Measurements from ENCODE around the gene FNDC11.

Gene FNDC11

DNA sequence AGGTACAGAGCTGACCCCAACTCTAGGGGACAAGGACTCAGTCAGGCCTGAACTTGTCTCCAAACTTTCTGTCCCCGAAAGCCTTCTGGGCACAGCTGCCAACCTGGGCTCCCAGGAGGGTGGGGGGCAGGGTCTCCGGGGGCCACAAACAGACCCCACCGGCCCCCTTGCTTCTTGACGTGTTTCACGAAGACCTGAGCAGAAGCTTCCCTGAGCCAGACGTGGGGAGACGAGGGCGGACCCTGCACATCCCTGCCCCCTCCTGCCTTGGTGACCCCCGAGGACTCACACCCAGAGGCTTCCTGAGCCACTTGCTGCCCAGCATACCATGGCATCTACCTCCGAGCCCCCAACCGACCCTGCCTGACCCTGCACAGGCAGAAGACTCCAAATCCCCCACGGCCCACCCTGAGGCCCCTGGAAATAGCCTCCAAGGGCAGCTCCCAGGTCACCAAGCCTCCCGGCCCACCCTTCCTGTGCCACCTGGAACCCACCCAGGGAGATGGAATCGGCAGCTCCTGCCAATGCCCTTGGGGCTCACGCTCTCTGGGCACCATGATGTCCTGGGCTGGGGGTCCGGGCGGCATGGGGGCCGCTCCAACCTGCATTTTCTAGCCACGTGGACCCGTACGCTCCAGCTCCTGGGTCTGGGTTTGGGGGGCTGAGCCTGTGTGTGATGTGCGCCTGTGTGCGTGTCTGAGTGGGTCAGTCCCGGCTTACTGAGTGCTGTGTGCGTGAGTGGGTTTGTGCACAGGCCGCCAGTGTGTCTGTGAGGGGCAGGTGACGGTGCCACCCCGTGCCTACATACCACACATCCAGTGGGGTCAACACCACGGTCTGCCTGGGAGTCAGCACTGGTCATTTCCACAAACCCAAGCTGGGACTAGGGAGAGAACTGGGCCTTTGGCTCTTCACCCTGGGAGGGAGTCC lies 14.3 kb upstream of the FNDC11 start:
- no peak for DNase-seq (ENCODE audit: low spot score)

DNA sequence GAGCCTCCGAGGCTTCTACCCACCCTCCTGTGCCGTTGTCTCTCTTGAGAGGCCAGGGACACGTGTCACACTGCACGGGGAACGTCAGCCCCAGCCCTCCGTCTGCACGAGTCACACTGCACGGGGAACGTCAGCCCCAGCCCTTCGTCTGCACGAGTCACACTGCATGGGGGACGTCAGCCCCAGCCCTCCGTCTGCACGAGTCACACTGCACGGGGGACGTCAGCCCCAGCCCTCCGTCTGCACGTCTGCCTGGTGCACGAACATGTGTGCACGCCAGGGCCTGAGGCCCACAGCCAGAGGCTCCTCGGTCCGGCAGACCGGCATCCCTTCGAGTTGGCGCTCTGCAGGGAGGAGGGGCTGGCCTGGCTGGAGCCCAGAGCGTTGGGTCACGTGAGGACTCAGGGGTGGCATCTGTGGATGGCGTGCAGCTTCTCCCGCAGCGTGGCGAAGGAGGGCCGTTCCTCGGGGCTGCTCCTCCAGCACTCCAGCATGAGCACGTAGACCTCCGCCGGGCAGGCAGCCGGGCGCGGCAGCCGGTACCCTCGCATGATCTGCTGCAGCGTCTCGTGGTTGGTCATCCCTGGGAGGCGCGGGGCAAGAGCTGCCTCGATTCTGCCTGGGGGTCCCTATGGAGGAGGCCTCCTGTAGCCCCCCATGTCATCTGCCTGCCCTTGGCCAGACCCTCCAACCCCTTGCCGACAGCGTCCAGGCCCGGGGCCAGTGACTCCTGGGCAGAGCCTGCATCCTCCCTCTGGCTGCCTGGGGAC lies 13.4 kb upstream of the FNDC11 start:
- DNase-seq (ENCODE audit: low spot score): no peak

DNA sequence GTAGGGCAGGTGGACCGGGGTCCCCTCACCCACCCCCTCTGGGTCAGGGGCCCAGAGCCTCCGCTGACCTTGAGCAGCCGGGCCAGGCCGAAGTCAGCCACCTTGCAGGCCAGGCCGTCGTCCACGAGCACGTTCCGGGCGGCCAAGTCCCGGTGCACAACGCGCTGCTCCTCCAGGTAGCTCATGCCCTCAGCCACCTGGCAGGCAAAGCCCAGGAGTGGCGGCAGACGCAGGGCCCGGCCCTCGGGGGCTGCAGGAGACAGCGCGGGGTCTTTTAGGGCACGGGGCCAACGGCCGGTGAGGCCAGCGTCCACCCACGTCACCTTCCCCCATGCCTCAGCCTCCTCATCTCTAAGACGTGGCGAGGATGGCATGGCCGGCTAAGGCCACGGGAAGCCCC lies 12.6 kb upstream of the FNDC11 start:
- no peak for DNase-seq (ENCODE audit: low spot score)

DNA sequence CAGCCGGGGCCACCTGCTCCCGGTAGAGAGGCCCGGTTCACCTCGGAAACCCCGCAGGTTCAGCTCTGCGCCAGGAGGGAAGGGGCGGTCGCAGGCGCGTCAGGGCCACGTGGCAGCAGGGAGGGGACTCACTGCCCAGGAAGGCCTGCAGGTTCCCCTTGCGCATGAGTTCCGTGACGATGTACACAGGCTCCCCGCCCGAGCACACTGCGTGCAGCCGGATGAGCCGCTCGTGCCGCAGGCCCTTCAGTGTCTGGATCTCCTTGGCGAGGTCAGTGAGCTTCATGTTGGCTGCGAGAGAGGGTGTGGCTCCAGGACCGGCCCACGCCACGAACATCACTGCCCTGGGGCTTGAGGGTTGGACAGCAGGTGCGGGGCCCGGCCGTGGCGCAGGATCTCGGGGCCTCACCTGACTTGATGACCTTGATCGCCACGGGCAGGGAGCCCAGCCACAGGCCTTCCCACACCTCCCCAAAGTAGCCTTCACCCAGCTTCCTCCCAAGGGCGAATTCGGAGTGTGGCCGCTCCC lies 11.9 kb upstream of the FNDC11 start:
- no peak for DNase-seq (ENCODE audit: low spot score)

DNA sequence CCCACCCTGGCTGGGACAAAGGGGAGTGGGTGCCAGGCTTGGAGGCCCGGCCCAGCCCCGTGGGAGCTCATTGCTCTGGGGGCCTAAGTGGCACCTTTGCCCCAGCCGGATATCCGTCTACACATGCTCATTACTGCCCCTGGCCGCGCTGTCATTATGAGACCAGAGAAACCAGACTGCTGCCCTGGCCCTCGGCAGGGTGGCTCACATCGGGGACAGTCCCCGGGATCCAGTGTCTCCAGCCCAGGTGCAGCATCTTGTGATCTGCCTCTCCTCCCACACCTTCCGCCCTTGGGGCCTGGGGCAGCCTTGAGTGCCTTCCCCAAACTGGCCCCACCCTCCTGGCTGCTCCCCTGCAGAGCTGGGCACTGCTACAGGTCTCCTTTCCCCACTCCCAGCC lies 11.3 kb upstream of the FNDC11 start:
- DNase-seq (ENCODE audit: low spot score): no peak

DNA sequence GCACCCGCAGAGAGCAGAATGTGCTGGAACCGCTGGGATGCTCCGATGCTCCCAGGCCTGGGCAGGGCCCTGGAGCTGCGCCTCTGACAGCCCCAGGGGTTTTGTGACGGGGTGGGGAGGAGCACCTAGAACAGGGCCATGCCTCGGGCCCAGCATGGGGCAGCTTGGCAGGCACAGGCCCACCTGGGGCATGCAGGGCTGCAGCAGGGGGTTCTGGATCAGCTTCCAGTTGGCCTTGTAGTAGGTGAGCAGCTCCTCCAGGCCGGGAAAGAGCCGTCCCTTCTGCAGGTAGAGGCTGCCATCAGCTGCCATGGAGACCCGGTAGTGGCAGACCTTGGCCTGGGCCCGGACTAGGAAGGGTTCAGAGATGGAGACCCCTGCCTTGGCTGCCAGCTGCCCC lies 10.8 kb upstream of the FNDC11 start:
- DNase-seq (ENCODE audit: low spot score): no peak

DNA sequence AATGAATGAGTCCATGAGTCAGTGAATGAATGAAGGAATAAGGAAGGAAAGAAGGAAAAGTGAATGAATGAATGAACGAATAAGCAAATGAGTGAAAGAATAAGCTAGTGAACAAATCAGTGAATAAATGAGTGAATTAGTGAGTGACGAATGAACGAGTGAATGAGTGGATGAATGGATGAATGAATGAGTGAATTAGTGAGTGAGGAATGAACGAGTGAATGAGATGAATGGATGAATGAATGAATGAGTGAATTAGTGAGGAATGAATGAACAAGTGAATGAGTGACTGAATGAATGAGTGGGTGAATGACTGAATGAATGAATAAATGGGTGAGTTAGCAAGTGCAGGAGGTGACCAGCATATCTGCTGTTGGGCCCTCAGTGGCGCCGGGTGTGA lies 10.2 kb upstream of the FNDC11 start:
- DNase-seq (ENCODE audit: low spot score): no peak

DNA sequence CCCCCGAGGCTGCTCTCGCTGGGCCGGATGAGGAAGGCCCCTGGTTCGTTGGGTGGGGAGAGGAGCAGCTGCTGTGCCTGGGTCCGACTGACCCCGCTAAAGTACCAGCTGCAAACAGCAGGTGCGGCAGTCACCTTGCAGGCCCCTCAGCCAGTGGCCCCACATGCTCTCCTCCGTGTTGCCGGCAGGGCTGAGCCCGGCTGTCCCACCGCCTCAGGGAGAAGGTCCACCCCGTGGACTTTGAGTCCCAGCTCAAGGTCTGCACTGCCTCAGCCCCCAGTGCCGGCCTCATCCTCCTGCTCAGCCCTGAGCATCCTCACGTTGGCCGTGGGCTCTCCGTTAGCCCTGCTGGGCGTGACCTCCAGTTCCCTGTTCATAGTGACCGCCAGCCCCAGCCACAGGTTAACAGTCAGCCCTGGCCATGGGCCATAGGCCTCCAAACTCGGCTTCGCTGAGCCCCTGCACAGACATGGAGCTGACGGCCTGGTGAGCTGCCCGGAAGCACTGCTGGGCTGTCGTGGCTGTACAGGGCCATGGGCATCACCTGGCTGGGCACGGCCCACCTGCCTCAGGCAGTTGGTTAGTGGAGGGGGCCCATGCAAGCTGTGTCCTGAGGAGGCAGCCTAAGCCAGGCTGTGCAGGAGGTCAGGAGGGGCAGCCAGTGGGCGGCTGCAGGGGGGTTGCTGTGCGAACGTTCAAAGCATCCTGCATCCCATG lies 9.6 kb upstream of the FNDC11 start:
- no peak for DNase-seq (ENCODE audit: low spot score)

DNA sequence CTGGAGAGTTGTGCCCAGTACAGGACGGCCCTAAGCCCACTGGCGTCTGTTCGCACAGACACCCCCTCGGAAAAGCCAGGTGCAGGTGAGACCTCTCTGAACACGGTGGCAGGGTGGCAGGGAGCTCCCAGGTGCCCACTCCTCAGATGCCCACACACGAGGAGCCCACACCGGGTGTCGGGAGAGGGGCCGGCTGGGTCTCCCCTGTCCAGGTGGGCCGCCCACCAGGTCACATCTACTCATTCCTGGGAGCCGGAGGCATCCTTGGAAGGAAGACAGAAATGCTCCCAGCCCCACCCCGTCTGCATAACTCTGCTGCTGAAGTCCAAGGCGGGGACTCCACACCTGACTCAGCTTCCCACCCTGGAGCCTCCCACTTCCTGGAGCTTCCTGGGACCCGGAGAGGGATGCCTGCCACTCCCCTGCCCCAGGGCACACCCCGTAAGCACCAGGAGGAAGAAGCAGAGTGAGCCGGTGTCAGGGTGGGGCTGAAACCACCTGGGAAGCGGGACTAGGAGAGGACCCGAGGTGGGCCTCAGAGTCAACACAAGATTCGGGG lies 8.9 kb upstream of the FNDC11 start:
- DNase-seq (ENCODE audit: low spot score): no peak

DNA sequence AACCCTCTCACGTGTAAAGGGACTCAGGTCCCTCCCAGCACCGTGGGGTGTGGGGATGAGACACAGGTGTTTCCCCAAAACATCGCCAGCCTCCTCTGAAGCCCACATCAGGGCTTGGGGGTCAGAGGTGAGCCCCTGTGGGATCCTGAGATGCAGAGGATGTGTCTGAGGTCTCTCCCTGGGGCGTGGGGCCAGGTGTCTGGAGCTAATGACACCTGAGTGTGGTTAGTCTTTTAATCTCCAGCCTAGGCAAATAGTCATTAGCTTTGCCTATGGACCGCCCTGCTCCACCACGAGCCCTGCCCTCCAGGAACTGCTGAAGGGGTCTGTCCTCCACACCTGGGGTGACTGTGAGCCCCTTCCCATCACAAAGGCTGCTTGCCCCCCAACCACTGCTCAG lies 8.1 kb upstream of the FNDC11 start:
- DNase-seq (ENCODE audit: low spot score): no peak

DNA sequence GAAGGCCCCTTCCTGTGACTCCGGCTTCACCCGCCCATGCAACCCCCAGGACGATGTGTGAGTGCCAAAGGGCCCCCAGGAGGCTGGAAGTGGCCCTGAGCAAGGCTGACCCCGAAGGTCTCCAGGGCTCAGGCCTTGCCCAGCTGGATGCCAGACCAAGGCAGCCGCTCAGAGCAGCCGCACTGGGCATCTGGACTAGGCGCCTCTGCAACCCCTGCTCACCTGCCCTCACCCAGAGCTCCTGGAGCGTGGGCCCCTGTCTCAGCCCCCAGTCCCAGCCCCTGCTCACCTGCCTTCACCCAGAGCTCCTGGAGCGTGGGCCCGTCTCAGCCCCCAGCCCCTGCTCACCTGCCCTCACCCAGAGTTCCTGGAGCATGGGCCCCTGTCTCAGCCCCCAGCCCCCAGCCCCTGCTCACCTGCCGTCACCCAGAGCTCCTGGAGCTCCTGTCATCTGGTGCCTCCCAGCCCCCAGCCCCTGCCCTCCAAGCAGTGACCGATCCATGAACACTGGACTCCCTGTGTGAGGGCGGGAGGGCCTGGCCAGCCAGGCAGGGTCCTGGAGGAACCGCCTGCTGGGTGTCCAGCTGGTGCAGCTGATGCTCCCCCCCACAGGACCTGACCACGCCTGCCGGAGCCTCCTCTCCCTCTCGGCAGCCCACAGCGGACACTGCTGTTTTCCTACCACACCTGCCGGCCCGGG lies 7.6 kb upstream of the FNDC11 start:
- no peak for DNase-seq (ENCODE audit: low spot score)

DNA sequence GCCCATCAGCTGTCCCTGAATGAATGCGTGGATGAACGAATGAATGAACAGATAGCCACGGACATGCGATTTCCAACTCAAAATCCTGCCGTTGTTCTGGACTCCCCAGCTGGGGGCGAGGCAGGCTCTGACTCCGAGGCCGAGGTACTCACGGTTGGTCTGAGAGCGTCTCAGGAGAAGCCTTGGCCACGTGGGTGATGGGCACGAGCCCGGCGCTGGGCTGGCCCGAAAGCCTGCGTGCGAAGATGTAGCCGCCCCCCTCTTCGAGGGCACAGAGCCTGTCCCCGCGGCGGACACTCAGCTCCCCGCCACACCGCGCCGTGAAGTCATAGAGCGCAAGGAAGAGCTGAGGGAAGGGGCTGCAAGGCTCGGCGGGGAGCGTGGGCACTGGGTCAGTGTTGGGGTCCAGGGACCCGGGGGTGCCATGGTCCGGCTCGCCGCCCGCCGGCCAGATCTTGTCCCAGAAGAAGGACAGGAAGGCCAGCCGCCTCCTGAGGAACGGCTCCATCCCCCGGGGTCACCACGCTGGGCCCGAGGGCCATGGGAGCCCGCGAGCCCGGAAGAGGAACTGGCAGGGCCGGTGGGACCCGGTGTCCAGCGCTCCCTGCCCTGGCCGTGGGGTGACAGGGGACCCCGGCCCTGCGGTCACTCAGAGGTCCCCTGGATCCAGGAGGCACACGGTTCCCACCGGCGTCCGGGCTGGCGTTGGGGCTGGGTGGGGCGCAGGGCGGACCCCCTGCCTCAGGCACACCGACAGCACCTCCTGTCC lies 6.8 kb upstream of the FNDC11 start:
- DNase-seq (ENCODE audit: low spot score): no peak

DNA sequence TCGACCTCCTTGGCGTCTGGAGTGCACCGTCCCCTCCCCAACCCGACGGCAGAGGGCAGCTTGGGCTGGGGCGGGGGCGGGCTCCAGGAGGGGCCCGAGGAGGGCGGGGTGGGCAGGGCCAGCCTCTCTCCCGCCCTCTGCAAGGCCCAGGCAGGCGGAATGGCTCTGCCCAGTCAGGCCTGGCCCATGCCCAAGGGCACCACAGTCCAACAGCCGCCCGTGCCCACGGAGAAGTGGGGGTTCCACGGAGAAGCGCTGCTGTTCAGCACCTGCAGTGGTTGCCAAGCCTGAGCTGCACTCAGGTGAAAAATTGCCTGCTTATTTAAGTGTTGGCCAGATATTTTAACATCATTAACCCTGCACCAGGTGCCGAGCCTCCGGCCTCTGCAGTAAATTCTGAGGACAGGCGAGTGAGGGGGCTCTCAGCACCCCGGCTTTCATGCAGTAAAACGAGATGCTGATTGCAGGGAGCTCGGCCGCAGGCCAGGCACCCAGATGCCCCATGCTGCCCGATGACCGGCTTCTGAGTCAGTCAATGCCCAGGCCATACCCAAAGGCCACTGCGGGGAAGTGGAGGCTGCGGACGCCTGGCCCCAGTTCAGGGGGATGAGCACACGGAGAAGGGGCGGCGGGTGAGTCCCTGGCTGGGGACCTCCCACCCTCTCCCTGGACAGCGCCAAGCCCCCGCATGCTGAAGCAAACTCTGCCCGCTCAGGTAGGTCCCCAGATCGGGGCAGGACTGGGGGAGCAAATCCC lies 6.1 kb upstream of the FNDC11 start, which contains the start of gene SRMS:
TSS of gene SRMS (minus strand) at position 25 of the 756 bp plus-strand sequence. CDS start 286 bp downstream, outside the sequence.
- DNase-seq (ENCODE audit: low spot score): no peak

DNA sequence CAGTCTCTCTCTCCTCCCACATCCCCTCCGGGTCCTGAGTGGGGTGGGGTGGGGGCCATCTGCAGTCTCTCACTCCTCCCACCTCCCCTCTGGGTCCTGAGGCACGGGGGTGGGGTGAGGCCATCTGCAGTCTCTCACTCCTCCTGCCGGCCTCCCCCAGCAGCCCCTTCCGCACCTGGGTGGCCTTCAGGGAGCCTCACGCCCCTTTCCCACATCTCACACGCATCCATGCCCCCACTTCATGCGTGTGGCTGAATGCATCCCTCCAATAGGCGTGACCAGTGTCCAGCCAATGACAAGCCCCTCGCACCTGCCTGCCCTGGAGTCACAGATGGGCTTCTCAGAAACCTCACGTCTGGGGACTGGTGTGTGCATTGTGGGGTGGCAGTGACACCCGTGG lies 5.4 kb upstream of the FNDC11 start:
- DNase-seq (ENCODE audit: low spot score): no peak

DNA sequence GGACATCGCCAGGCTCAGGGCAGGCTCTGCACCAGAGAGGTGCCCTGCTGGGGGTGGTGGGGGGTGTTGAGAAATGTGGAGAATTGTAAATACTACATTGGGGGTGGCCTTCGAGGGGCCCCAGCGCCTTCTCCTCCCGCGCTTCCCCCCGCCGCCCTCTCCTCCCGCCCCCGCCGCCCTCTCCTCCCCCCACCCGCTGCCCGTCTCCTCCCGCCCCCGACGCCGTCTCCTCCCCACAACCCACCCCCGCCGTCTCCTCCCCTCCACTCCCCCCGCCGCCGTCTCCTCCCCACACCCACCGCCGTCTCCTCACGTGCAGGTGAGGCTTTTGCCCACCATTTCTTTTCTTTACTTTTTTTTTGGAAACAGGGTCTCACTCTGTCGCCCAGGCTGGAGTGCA lies 4.9 kb upstream of the FNDC11 start:
- no peak for DNase-seq (ENCODE audit: low spot score)

DNA sequence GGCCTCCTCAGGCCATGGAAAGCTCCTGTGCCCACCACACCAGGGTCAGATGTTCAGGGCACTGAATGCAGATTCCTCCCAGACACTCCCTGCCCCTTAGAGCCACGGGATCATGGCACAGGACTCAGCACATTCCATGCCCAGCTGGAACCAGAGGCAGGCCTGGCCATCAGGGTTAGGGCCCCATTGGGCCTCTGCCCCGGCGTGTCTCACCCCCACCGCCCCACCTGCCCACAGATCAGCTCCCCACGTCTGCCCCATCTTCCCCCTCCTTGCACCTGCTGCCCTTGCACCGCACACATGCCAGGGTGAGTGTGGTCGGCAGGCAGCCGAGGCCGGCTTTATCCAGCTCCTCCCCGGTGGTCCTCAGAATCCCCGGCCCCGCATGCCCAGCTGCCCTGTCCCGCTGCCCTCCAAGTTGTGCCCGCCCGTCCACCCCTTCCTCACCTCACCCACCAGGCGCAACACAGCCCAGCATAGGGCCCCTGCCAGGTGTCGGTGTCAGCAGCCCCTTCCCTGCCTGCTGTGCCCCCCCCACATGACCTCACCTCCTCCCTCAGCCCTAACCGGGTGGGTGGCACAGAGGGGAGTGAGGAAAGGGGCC lies 4.2 kb upstream of the FNDC11 start:
- no peak for DNase-seq (ENCODE audit: low spot score)

DNA sequence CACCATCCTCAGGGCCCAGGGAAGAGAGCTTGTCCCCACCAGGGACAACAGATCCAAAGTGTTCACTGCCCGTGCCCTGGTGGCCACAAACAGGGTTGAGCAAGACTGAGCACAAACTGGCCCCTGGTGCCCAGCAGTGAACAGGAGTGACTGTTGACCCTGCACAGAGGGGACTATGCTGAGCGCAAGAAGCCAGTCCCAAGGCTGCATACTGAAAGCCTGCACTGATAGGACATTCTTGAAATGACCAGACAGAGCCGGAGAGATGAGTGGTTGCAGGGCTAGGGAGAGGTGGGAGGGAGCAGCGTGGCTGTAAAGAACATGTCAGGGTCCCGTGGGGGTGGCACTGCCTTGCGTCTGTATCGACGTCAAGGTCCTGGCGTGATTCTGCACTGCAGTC lies 2.9 kb upstream of the FNDC11 start:
- no peak for DNase-seq (ENCODE audit: low spot score)

DNA sequence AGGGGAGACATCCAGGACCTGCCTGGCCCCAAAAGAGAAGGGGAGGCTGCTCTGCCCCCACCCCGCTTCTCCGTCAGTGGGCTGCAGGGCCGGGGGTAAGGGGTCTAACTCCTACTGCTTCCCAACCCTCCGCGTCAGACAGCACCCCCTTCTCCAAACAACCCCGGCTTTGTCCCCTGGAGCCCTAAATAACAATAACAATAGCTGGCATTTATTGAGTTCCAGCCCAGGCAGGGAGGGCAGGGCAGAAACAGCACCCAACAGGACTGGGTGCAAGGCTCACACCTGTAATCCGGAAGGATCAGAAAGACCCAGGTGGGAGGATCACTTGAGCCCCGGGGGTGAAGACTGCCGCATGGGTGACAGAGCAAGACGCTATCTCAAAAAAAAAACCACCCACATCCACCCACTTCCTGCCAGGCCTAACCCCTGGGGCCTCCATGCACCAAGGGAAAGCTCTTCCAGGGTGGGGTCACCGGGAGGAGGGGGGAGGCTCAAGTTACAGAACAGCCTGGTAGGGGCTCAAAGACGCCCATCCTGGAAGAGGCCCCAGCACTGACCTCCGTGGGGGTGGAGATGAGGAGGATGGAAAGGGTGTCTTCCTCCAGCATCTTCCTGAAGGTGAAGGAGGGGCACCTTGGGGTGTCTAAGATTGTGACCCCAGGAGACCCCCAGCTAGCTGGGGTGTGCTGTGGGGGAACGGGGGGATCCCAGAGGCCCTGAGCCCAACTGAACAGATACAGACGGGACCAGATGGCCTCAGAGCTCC lies 1.3 kb upstream of the FNDC11 start:
- DNase-seq (ENCODE audit: low spot score): no peak

All from D341Med (cell line).